Astrocyte of the spinal cord (primary cell): ENCODE data around the gene MED26.

Experiments used
- DNase-seq: peaks from one replicate; pipeline ENCODE4 v3.0.0; 2011; ENCODE audit warnings: low read depth, low spot score
- H3K4me3 ChIP-seq: 2 replicates; pipeline ENCODE4 v1.5.1; 2011; ENCODE audit warnings: low read depth, mild to moderate bottlenecking, low read length, moderate library complexity
- CTCF ChIP-seq: IDR thresholded peaks from 2 replicates; pipeline ENCODE4 v1.5.1; 2012; ENCODE audit warnings: low read depth, mild to moderate bottlenecking, low read length, inconsistent platforms
- in situ Hi-C: cut with HindIII; loops from 2 replicates; pipeline ENCODE4 v1.10.0; 2017; ENCODE audit warnings: low sequenced_read_pairs

The MED26 gene

GRCh38 chr19:16650821-16651220 is 22.8 kb upstream of the MED26 start:
- no peak overlapping the region for H3K4me3 ChIP-seq
- no peak for DNase-seq
- TF ChIP-seq CTCF: no peak
- in situ Hi-C loops: no loop called here

- DNase-seq: no peak
- in situ Hi-C loops: no loop called here
- no peak for TF ChIP-seq CTCF
Observed at GRCh38 chr19:16649734-16650133, 21.7 kb upstream of the MED26 start.

GRCh38 chr19:16645140-16645539 is 17.1 kb upstream of the MED26 start:
- TF ChIP-seq CTCF: no peak
- DNase-seq: no peak
- in situ Hi-C loops: no loop called here
- H3K4me3 ChIP-seq: no peak overlapping the region

More at GRCh38 chr19:16649734-16650133, 21.7 kb upstream of the MED26 start:
- no peak overlapping the region for H3K4me3 ChIP-seq

- in situ Hi-C loops: no loop called here
- no peak for TF ChIP-seq CTCF
- no peak for DNase-seq
- H3K4me3 ChIP-seq: no peak overlapping the region
Observed at GRCh38 chr19:16641695-16642094, 13.7 kb upstream of the MED26 start.

GRCh38 chr19:16640951-16641350 is 12.9 kb upstream of the MED26 start:
- no peak for TF ChIP-seq CTCF
- no peak overlapping the region for H3K4me3 ChIP-seq
- DNase-seq: no peak
- in situ Hi-C loops: no loop called here

GRCh38 chr19:16638666-16639065 is 10.7 kb upstream of the MED26 start:
- no peak for TF ChIP-seq CTCF
- no peak for DNase-seq
- H3K4me3 ChIP-seq: no peak overlapping the region
- in situ Hi-C loops: no loop called here

- H3K4me3 ChIP-seq: no peak overlapping the region
- DNase-seq: no peak
- in situ Hi-C loops: no loop called here
- TF ChIP-seq CTCF: no peak
Observed at GRCh38 chr19:16637535-16637934, 9.5 kb upstream of the MED26 start.
